T47D (cell line): ENCODE data around the gene APEH.

Experiments
- DNase-seq, 2 experiments: peaks; one replicate each; pipeline versions ENCODE4 v3.0.0 to v3.0.0-alpha.2; 2011 to 2012; ENCODE audit warnings: low read depth in 1 of 2, low spot score in 1 of 2
- JUND ChIP-seq: IDR thresholded peaks from 2 replicates; pipeline ENCODE4 v1.6.1; 2012; ENCODE audit warnings: low read depth
- in situ Hi-C: cut with HindIII; loops from 2 replicates; pipeline ENCODE4 v1.10.0; 2016; ENCODE audit warnings: low sequenced_read_pairs, low pct_unique_long_range_greater_than_20kb

Gene APEH

DNA sequence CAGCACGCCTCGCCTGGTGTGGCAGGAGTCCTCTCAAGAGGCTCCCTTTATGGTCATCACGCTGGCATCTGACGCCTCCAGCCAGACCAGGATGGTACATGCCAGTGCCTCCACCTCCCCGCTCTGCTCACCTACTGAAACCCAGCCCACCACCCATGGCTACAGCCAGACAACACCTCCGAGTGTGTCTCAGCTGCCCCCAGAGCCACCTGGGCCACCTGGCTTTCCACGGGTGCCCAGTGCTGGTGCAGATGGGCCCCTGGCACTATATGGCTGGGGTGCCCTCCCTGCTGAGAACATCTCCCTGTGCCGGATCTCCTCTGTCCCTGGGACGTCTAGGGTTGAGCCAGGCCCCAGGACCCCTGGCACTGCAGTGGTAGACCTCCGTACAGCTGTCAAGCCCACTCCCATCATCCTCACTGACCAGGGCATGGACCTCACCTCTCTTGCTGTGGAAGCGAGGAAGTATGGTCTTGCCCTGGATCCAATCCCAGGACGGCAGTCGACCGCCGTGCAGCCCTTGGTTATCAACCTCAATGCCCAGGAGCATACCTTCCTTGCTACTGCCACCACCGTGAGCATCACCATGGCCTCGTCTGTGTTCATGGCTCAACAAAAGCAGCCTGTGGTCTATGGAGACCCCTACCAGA is 19.9 kb upstream of the APEH start:
- no peak for TF ChIP-seq JUND
- in situ Hi-C loops = no loop called here
- DNase-seq = no peak

- in situ Hi-C loops = no loop called here
- no peak for TF ChIP-seq JUND
- DNase-seq = no peak
Measured at GRCh38 chr3:49654955-49655556, 19.1 kb upstream of the APEH start.

GRCh38 chr3:49655731-49656285 is 18.3 kb upstream of the APEH start:
- DNase-seq = no peak
- no peak for TF ChIP-seq JUND
- in situ Hi-C loops = no loop called here

- DNase-seq = peak; percentile 13 to 27
- in situ Hi-C loops = no loop called here
Measured at GRCh38 chr3:49656541-49657112, 17.5 kb upstream of the APEH start.

DNA sequence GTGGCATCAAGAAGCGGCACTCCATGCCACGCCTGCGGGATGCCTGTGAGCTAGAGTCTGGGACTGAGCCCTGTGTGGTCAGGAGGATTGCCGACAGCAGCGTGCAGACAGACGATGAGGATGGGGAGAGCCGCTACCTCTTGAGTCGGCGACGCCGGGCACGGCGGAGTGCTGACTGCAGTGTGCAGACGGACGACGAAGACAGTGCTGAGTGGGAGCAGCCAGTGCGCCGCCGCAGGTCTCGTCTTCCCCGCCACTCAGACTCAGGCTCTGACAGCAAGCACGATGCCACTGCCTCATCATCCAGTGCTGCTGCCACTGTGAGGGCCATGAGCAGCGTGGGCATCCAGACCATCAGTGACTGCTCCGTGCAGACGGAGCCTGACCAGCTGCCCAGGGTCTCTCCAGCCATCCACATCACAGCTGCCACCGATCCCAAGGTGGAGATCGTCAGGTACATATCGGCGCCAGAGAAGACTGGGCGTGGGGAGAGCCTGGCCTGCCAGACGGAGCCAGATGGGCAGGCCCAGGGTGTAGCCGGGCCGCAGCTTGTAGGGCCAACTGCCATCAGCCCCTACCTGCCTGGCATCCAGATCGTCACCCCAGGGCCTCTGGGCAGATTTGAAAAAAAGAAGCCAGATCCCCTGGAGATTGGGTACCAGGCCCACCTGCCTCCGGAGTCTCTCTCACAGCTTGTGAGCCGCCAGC is 16.8 kb upstream of the APEH start:
- DNase-seq = no peak
- in situ Hi-C loops = no loop called here
- TF ChIP-seq JUND = no peak

More at GRCh38 chr3:49656541-49657112, 17.5 kb upstream of the APEH start:
- no peak for TF ChIP-seq JUND

- in situ Hi-C loops = no loop called here
- TF ChIP-seq JUND = no peak
- no peak for DNase-seq
Measured at GRCh38 chr3:49658711-49659110, 15.4 kb upstream of the APEH start.

- in situ Hi-C loops = no loop called here
- TF ChIP-seq JUND = no peak
- no peak for DNase-seq
Measured at GRCh38 chr3:49659756-49660155, 14.4 kb upstream of the APEH start.

- no peak for DNase-seq
- in situ Hi-C loops = no loop called here
- TF ChIP-seq JUND = no peak
Measured at GRCh38 chr3:49661281-49661680, 12.9 kb upstream of the APEH start.

DNA sequence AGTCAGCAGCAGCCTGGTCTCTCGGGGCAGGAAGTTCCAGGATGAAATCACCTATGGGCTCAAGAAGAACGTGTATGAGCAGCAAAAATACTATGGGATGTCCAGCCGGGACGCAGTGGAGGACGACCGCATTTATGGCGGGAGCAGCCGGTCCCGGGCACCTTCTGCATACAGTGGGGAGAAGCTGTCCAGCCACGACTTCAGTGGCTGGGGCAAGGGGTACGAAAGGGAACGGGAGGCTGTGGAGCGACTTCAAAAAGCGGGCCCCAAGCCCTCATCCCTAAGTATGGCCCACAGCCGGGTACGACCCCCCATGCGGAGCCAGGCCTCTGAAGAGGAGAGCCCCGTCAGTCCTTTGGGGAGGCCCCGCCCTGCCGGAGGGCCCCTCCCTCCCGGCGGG is 12.1 kb upstream of the APEH start:
- DNase-seq = no peak
- in situ Hi-C loops = no loop called here
- TF ChIP-seq JUND = no peak

DNA sequence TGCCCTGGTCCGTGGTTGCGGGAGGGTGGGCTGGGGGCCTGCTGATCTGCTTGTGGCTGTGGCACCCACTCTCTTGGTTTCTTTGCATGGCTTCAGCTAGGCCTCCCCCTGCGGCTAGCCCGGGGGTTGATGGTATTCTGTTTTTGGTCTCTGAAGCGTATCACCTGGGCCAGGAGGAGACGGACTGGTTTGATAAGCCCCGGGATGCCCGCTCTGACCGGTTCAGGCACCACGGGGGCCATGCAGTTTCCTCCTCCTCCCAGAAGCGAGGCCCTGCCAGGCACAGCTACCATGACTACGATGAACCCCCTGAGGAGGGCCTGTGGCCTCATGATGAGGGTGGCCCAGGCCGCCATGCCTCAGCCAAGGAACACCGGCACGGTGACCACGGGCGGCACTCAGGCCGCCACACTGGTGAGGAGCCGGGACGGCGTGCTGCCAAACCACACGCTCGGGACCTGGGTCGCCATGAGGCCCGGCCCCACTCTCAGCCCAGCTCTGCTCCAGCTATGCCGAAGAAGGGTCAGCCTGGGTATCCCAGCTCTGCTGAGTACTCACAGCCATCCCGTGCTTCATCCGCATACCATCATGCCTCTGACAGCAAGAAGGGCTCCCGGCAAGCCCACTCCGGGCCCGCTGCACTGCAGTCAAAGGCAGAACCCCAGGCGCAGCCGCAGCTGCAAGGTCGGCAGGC is 11.3 kb upstream of the APEH start:
- TF ChIP-seq JUND = no peak
- DNase-seq = no peak
- in situ Hi-C loops = no loop called here

GRCh38 chr3:49663831-49664230 is 10.3 kb upstream of the APEH start:
- no peak for DNase-seq
- TF ChIP-seq JUND = no peak
- in situ Hi-C loops = no loop called here

GRCh38 chr3:49664300-49664699 is 9.9 kb upstream of the APEH start:
- DNase-seq = no peak
- in situ Hi-C loops = no loop called here
- no peak for TF ChIP-seq JUND
